Hematopoietic multipotent progenitor cell treated with erythropoietin and hydrocortisone succinate and interleukin-3 and kit ligand, for 15 days (in vitro differentiated cells): ENCODE results near the gene SPINK4.

Experiments
- DNase-seq: peaks from one replicate; pipeline ENCODE4 v3.0.0-alpha.2; 2015; ENCODE audit warnings: low spot score

The SPINK4 gene

DNA sequence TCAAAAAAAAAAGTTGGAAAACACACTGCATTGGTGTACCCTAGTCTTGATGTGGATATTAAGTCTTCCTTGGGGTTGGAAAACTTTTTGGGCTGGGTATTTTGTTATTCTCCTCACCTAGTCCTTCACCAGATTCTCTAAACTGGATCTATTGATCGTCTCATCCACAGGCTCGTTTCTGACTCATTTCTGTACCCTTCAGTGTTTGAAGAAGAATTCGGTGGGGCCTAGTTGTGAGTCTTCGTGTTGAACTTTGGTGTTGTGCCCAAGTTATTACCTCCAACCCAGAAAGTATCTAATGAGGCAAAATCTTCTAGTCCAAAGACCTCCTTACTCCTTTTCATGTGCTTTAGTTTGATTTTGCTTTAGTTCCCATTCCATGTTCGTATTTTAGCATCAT, 51.9 kb downstream of the SPINK4 start:
- DNase-seq: no peak

- no peak for DNase-seq
These were observed 53.8 kb downstream of the SPINK4 start for GRCh38 chr9:33293782-33294181.

GRCh38 chr9:33294670-33295432, 54.9 kb downstream of the SPINK4 start:
- DNase-seq: no peak

- no peak for DNase-seq
These were observed 55.6 kb downstream of the SPINK4 start for GRCh38 chr9:33295571-33295970.

DNA sequence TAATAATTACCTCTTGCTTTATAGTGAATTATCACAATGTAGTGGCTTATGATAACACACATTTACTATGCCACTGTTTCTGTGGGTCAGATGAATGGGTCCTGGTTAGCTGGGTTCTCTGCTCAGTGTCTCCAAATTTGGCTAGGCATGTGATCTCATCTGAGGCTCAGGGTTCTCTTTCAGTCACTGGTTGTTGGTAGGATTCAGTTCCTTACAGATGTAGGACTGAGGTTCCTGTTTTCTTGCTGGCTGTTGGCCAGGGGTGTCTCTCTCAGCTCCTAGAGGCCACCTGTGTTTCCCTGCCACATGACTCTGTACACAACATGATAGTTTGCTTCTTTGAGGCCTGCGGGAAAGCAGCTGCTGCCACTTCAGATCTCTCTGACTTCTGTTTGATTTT, 57.5 kb downstream of the SPINK4 start:
- peak; percentile 38 for DNase-seq
